NCI-H226 (cell line): ENCODE results near the gene PROSER3.
"Not testable (repeated sequence)": the region's sequence is repeated elsewhere in the genome, so short reads cannot be mapped to it uniquely, and the experiment has no call there.

Experiments used
- DNase-seq: peaks from one replicate; pipeline ENCODE4 v3.0.0-alpha.2; 2015

The PROSER3 gene

DNA sequence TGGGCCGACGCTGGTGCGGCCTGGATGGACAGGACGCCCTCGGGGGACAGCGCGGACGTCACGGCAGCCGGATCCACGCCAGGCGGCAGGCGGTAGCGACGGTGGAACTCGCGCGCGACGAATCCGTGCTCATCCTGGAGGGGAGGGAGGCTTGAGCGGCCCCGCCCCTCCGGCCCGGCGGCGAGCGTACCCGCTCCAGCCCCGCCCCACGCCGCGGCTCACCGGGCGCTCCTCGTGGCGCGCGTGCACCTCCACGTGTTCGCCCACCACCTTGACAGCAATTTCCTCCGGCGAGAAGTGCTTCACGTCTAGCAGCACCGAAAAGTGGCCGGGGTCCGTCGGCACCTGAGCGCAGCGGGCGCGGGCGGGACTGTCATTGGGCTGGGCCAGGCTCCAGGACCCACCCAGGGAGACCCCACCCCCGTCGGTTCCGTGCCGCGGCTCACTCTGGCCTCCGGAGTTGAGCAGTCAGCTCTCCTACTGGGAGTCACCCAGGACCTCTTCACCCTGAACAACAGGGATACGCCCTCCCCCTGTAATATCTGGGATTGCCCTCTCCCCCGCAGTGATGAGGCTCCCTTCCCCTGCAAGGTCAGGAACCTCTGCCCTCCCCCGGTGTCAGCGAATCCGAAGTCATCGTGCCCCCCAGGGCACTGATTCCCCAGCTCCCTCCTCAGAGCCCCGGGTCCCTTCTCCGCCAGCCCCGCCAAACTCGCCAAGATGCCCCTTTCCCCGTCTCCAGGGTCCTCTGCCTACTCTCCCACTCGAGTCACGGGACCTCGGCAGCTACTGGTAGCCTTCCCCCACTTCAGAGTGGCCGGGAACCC is 2.2 kb upstream of the PROSER3 start:
- DNase-seq, result no peak

DNA sequence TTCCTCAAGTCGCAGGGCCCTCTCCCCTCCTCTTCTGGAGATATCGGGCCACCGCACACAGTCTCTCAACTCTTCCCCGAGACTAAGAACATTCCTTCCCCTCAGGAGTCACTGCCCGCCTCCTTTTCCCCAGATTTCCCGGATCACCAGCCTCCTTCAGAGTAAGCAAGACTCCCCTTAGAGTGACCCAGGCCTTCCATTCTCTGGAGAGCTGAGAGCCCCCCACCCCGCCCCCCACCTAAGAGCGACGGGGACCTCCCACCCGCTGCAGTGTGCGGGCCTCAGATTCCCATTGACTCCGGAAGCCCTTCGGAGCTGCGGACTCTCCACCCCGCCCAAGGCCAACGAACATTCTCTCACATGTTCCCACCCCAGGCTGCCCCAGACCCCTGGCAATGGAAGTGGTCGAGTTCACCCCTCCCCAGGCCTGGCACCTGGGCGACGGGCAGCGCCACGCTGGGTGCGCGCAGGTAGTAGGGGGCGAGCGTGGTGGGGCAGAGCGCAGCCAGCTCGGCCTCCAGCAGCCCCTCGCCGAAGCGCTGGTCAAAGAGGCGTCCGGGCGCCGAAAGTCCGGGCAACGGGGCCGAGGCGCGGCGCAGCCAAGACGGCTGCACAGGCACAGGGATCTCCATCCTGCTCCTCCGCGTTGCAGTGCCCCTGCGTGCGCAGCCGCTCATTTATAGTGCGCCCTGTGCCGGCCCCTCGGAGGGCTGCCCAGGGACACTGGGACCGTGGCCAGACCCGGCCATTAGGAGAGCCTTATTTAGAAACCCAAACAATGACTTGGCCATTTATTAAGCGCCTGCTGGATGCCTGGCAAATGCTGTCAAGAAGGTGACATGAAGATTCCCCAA is 1.4 kb upstream of the PROSER3 start, which contains the start of gene HSPB6:
Gene HSPB6 (minus strand): TSS at position 653 of the 854 bp plus-strand sequence. CDS start 21 bp downstream, at position 632.
- DNase-seq, result no peak

GRCh38 chr19:35757231-35757748 is 686 bp upstream of the PROSER3 start:
- DNase-seq, result peak; percentile 89

GRCh38 chr19:35759697-35760096 is 1.7 kb downstream of the PROSER3 start:
- DNase-seq, result no peak

DNA sequence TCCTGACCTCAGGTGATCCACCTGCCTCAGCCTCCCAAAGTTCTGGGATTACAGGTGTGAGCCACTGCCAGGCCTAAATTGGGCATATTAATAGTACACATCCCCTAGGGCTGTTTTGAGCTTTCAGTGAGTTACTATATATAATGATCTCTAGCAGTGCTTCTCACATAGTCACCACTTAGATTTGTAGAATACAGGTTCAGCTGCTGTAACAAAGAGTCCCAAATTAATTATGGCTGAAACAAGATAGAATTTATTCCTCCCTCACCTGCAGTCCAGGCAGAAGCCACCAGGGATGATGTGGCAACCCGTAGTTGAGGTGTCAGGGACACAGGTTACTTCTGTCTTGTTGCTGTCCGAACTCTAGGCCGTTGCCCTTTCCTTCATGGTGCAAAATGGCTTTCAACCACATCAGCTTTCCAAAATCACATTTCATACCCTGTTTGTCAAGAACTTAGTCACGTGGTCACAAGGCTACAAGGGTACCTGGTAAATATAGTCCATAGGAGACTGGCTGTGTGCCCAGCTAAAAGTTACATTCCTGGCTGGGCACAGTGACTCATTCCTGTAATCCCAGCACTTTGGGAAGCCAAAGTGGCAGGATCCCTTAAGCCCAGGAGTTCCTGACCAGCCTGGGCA is 2.9 kb downstream of the PROSER3 start:
- no peak for DNase-seq

- DNase-seq, result no peak
Observed at GRCh38 chr19:35764432-35765315, 6.7 kb downstream of the PROSER3 start.

DNA sequence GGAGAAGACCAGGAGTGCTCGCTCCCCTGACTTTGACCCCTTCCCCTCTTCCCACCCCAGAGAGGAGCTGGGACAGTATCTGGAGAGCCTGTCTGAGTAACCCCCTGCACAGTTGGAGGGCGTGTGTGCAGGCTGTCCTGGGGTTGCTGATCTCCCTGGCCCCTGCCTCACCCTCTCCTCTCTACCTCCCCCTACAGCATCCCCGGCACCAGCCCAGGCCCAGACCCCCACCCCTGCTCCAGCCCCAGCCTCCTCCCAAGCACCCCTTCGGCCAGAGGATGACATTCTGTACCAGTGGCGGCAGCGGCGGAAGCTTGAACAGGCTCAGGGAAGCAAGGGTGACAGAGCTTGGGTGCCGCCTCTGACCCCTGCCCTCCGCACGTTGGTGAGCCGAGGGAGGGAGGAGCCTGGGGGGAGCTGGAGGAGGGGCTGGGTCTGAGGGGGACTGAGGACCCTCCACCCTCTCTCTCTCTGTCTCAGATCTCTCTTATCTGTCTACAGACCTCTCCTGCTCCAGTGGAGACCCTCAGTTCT is 8.7 kb downstream of the PROSER3 start:
- no peak for DNase-seq

DNA sequence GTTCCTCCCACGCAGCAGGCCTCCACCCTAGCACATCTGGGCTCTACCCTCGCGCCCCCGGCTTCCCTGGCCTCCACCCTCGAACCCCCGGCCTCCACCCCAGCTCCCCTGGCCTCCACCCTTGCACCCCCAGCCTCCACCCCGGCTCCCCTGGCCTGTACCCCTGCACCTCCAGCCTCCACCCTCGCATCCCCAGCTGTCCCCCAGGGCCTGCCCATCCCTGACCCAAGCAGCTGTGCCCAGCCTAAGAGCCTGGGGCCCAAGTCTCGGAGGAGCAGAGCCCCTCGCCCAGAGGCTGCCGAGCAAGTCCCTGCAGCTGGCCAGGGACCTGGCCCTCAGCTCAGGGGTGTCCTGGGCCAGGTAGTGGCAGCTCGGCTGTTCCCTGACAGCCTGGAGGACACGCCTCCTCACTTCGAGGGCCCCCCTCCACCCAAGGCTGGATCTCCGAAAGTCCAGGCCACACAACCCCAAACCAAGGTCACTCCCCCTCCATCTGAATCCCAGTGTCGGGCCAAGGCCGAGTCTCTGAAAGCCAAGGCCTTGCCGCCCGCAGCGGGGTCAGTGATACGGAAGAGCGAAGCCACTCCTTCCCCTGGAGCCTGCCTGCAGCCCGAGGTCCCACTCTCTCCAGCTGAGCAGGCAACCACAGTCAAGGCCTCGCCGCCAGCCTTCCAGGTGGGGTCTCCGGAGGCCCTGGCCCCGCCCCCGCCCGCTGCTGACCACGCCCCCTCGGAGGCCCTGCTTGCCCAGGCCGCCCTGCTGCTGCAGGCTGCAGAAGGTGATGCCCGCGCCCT is 9.5 kb downstream of the PROSER3 start:
- DNase-seq, result no peak

GRCh38 chr19:35768082-35768421 is 10.1 kb downstream of the PROSER3 start:
- no peak for DNase-seq

- DNase-seq, result not testable (repeated sequence)
Observed at GRCh38 chr19:35772362-35772761, 14.4 kb downstream of the PROSER3 start.

DNA sequence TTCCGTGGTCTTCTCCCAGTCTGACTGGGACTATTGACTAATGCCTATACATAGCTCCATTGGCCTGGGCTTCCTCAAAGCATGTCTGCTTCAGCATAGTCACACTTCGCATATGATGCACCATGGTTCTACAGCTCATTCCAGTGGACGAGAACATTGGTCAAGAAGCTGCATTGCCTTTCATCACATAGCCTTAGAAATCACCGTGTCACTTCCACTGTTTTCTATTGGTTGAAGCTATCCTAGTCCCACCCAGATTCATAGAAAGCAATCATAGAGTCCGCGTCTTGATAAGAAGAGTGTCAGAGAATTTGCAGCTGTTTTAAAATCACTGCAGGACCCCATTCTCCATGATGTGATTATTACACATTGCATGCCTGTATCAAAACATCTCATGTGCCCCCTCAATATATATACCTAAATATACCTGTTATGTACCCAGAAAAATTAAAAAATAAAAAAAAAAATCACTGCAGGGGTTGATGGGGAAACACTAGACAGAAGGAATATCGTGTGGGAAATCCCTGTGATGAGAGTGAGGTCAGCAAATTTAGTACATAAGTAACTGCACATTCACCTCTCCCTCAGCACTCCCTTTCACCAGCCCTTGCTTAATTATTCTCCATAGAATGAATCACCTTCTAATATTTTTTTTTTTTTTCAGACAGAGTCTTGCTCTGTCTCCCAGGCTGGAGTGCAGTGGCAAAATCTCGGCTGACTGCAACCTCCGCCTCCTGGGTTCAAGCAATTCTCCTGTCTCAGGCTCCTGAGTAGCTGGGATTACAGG is 15.2 kb downstream of the PROSER3 start:
- no peak for DNase-seq

GRCh38 chr19:35774274-35775045 is 16.5 kb downstream of the PROSER3 start:
- DNase-seq, result no peak

DNA sequence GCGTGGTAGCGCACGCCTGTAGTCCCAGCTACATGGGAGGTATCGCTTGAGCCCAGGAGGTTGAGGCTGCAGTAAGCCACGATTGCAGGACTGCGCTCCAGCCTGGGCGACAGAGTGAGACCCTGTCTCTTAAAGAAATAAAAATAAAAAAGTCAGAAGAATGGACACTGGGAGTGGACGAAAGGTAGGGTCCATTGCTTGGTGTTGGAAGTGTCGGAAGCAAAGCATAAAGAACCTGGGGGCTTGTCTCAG is 17.0 kb downstream of the PROSER3 start:
- no peak for DNase-seq

DNA sequence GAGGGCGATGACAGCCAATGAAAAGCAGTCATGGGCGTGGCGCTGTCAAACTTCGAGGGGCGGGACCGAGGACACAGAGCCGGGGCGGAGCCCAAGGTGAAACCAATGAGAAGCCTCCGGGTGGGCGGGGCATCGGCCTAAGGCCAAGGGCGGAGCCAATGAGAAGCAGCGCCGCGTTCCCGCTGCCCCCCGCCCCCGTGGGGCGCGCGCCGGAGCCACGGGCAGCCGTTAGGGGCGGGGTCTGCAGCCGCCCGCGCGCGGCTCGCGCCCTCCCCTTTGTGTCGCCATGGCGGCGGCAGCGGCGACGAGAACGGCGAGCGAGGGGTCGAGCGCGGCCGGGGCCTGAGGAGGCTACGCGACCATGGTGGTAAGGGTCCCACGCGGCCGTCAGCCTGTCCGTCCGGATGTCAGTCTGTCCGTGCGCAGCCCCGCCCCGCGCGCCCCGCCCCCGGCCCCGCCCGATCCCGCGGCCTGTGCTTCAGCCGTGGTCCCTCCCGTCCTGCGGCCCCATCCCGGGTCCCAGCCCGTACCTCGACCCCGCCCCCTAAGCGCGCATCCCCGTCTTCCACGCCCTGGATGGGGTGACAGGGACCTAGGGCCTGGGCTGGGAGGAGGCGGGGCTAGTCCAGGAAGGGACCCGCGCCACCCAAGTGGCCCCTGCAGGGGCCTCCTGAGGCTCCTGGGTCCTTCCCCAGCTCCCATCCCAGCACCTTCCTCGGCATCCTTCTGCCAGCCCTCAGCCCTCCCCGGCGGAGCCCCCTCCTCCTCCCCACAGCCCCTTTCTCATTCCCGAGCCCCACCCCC is 17.5 kb downstream of the PROSER3 start, which contains the start of gene ARHGAP33:
Gene ARHGAP33 (plus strand): TSS at position 267 of the 804 bp plus-strand sequence. CDS start 95 bp downstream, at position 362.
- DNase-seq, result peak; percentile 89

GRCh38 chr19:35776102-35776788 is 18.3 kb downstream of the PROSER3 start:
- DNase-seq, result no peak

GRCh38 chr19:35777086-35777841 is 19.3 kb downstream of the PROSER3 start:
- DNase-seq, result no peak

GRCh38 chr19:35777961-35778360 is 20.0 kb downstream of the PROSER3 start:
- no peak for DNase-seq
